MG63 (cell line): Measurements from ENCODE around the gene PKD1L1. TPM values are rescaled to one million over a fixed set of nuclear protein-coding genes. Genes with fewer than 3 reads are reported as not detected.

Experiments
- DNase-seq: peaks from one replicate; pipeline ENCODE4 v3.0.0-alpha.2; 2020
- H3K27me3 ChIP-seq: fragments of 250-450 bp; sonication (Bioruptor Pico); 2 replicates; pipeline ENCODE4 v1.5.1; 2020; ENCODE audit warnings: mild to moderate bottlenecking, moderate library complexity
- H3K36me3 ChIP-seq: fragments of 250-450 bp; sonication (Bioruptor Pico); 2 replicates; pipeline ENCODE4 v1.5.1; 2020; ENCODE audit warnings: mild to moderate bottlenecking, moderate library complexity
- H3K4me3 ChIP-seq: fragments of 250-450 bp; sonication (Bioruptor Pico); 2 replicates; pipeline ENCODE4 v1.5.1; 2020; ENCODE audit warnings: mild to moderate bottlenecking, moderate library complexity
- H3K9me3 ChIP-seq: fragments of 250-450 bp; sonication (Bioruptor Pico); 2 replicates; pipeline ENCODE4 v1.5.1; 2020; ENCODE audit warnings: mild to moderate bottlenecking, moderate library complexity
- total RNA-seq: library from RNA; depleted of rRNA; stranded (reverse); fragments of >200 nt; shearing (Covaris generic); gene quantifications from 2 replicates; pipeline ENCODE4 v1.2.3, GENCODE V29; 2014; ENCODE audit warnings: low replicate concordance; rRNA removed

The PKD1L1 gene
- total RNA-seq, 1 experiment from 2014 or later: 0.13 TPM

DNA sequence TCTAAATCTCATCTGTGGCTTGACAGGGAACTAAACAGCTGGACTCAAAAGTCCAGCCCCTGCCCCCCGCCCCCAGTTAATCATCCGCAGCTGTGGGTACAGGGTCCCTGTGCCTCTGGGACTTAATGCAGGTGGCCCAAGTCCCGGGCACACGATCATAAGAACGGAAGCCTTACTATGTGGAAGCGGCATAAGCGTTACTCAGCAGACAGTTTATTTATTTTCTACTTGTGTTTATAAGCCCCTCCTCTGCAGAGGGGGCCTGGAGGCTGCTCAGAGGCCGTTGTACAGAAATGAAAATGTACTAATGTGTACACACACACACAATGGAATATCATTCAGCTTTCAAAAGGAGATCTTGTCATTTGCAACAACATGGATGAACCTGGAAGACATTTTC is 208.4 kb downstream of the PKD1L1 start:
- no peaks in the 10 kb centered on the region for H3K9me3 ChIP-seq
- H3K4me3 ChIP-seq: no peak overlapping the region
- no peaks in the 10 kb centered on the region for H3K27me3 ChIP-seq
- H3K36me3 ChIP-seq: no peaks in the 10 kb centered on the region
- no peak for DNase-seq

DNA sequence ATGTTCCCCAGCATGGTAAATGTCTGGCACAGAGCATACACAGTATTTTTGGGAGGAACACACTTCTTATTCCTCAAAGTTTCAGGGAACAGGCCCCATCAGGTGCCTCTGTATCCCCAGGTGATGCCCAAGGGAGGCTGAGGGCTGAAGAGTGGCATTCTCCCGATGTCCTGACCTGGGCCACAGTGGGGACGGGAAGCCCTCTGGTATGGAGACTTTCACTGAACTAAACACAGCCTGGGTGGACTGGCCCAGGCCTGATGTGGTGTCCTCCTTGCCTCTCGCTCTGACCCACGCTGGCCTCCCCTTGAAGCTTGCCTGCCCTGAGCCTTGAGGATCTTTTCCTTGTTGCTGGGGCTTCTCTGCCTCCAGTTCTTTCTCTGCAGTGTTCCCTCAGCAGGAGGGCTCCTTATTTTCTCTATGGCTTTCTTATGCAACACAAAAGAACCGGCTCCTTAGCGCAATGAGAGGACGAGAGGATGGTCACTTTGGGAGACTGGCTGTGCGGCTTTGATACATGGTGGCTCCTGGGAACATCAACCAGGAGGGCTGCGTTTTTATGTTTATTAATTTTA is 208.9 kb downstream of the PKD1L1 start:
- H3K4me3 ChIP-seq: no peak overlapping the region
- no peaks in the 10 kb centered on the region for H3K36me3 ChIP-seq
- no peak for DNase-seq
- H3K9me3 ChIP-seq: no peaks in the 10 kb centered on the region
- H3K27me3 ChIP-seq: no peaks in the 10 kb centered on the region

DNA sequence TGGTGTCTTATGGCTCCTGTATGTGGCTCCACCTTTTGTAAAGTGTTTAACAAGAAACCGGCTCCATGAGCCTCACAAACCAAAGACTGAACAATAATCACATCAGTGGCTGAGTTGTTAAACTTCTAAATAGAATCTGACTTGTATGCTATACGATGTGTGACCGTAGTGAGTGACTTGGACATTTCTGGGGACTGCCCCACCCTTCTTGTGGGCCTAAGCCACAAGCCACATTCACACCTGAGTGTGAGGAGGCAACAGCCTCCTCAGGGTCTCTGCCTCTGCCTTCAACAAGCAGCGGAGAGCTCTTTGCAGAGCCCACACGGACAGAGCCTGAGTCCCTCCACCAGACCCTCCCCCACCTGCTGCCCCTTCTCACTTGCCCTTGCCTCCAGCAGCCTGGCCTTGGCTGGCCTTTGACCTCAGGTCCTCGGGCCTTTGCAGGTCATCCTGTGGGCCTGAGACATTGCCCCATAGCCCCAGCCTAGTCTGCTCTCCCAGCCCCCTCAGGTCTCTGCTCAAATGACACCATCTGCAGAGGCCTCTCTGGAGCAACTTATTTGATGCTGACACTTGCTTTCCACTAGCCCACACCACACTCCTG is 209.6 kb downstream of the PKD1L1 start:
- no peak for DNase-seq
- Histone ChIP-seq H3K27me3 (no peaks in the 10 kb centered on the region), H3K9me3 (no peaks in the 10 kb centered on the region), H3K36me3 (no peaks in the 10 kb centered on the region), H3K4me3 (no peak overlapping the region)

DNA sequence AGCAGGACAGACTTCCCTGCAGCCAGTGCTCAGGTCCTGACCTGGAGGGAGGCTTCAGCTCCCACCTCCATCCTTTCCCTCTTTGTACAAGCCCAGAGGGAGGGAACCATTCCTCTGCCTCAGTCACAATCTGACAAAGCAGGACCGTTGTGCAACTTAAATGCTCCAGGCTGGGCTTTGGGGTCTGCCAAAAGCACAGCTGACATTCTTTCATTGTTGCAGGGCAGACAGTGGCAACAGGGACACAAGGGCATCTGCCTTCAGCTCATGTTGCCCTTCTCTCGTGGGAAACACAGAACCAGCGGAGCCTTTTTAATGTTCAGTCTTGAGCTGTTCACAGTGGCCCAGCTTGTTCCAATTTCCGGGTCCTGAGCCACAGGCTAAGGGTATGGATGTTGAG is 210.7 kb downstream of the PKD1L1 start:
- DNase-seq: no peak
- no peak overlapping the region for H3K4me3 ChIP-seq
- no peaks in the 10 kb centered on the region for H3K36me3 ChIP-seq
- no peaks in the 10 kb centered on the region for H3K9me3 ChIP-seq
- no peaks in the 10 kb centered on the region for H3K27me3 ChIP-seq

DNA sequence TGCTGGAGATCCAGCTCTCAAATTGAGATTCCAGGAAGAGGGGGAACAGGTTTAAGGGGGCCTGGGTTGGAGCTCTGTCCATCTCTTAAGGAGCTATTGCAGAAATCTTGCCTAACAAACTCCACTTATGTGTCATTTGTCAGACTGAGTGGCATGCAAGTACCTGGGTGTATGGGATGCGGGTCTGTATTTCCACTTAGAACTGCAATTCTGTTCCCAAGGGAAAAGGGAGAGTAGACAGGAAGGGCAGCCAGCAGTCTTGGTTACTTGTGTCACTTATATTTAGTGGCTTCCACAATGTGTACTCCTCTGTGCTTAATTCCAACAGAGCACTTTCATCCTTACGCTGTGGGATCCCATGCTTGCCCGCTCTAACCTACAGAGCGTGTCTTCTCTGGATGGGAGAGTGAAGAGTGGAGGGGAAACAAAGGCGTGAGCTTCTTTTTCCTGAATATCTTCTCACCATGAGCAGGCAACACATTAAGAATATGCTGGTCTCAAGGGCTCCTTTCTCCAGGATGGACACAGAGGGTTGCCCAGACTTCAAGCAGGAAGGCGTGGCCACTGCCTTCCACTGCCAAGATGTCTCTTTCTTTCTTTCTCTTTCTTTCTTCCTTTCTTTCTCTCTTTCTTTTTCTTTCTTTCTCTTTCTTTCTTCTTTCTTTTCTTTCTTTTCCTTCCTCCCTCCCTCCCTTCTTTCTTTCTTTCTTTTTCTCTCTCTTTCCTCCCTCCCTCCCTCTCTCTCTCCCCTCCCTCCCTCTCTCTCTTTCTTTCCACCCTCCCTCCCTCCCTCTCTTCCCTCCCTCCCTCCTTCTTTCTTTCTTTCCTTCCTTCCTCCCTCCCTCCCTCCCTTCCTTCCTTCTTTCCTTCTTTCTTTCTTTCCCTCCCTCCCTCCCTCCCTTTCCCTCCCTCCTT is 212.6 kb downstream of the PKD1L1 start:
- H3K4me3 ChIP-seq: no peak overlapping the region
- no peak for DNase-seq
- no peaks in the 10 kb centered on the region for H3K9me3 ChIP-seq
- H3K36me3 ChIP-seq: no peaks in the 10 kb centered on the region
- H3K27me3 ChIP-seq: no peaks in the 10 kb centered on the region

DNA sequence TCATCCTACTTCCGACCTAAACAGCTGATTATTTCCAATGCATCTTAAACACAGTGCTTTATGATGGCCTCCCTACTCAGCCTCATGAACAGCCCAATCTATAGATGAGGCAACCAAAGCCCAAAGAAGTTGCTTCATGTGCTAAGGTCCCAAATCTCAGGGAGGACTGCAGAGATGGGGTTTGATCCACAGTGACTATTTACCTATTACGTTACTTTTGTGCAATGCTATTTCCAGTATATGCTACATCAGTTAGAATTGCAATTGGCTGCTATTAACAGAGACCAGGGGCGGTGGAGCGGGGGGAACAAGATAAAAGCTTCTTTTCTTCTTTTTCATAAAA is 213.3 kb downstream of the PKD1L1 start:
- H3K27me3 ChIP-seq: no peaks in the 10 kb centered on the region
- H3K4me3 ChIP-seq: no peak overlapping the region
- no peak for DNase-seq
- H3K36me3 ChIP-seq: no peaks in the 10 kb centered on the region
- H3K9me3 ChIP-seq: no peaks in the 10 kb centered on the region

DNA sequence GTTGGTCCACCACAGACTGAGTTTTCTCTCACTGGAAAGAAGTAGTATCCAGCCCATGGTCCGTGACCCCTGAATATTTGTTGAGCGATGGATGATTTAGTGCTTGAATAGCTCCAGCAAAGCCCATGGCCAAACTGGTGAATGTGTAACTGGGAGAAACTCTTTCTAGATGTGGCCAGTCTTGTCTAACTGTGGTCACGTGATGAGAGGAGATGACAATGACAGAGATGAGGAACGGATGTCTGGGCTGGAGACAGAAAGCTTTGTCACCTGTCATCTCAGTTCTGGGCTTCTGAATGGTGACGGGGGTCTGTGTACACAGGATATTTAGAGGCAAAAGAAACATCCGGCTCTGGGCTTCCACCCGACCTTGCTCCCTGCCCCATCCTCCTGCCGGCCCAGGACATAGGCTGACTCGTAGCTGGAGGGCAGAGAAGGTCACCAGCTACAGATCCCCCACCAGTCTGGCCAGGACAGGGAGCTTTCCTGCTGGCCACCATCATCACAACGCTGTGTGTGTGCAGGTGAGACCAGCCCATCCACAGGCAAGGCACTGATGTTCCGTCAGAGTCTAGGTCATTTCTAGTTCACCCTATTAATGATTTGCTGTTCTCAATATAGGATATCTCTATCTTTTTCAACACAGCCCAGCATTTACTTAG is 213.8 kb downstream of the PKD1L1 start:
- Histone ChIP-seq H3K36me3 (no peaks in the 10 kb centered on the region), H3K9me3 (no peaks in the 10 kb centered on the region), H3K4me3 (no peak overlapping the region), H3K27me3 (no peaks in the 10 kb centered on the region)
- no peak for DNase-seq

DNA sequence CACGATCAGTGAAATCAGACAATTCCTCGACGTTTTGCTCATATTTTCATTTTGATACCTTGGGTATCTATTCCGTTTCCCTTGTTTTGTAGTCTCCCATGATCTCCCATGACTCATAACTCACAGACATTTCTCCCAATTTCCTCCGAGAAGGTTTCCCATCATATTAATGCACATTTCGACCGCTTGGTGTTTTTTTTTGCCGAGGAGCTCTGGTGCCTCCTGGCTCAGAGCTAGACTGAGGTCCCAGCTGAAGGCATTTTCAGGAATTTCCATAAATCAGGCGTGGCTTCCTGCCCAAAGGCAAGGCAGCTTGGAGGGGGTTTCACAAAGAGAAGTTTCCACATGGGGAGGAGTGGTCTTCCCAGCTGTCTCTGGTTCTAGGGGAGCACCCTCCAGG is 218.1 kb downstream of the PKD1L1 start:
- Histone ChIP-seq H3K9me3 (no peaks in the 10 kb centered on the region), H3K27me3 (no peaks in the 10 kb centered on the region), H3K36me3 (no peaks in the 10 kb centered on the region), H3K4me3 (no peak overlapping the region)
- no peak for DNase-seq

DNA sequence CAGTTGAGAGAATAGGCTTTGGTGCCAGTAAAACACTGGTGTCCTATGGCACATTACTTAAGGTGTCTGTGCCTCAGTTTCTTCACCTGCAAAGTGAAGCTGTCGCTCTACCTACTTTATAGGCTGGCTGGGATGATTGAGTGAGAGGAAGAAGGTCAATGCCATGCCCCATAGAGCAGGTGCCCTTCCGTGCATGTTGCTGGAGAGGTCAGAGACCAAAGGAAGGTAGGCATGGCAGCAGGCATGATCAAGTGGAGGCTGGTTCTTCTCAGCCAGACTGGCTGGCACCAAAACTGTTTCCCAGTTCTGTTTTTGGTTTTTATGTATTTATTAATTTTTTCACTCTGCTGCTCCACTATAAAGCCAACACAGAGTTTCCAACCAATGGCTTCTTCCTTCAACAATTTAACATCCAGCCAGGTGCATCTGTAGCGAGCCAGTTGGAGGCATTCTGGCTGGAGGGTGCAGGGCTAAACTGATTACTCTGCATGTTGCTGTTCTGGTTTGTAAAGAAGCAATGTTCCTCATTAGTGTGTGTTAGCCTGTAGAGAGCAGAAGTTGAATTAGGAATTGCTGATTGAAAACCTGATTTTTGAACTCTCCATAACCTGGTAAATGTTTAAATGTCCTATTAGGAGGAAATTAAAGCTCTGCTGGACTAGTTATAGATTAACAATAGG is 222.1 kb downstream of the PKD1L1 start:
- no peak overlapping the region for H3K4me3 ChIP-seq
- no peak for DNase-seq

DNA sequence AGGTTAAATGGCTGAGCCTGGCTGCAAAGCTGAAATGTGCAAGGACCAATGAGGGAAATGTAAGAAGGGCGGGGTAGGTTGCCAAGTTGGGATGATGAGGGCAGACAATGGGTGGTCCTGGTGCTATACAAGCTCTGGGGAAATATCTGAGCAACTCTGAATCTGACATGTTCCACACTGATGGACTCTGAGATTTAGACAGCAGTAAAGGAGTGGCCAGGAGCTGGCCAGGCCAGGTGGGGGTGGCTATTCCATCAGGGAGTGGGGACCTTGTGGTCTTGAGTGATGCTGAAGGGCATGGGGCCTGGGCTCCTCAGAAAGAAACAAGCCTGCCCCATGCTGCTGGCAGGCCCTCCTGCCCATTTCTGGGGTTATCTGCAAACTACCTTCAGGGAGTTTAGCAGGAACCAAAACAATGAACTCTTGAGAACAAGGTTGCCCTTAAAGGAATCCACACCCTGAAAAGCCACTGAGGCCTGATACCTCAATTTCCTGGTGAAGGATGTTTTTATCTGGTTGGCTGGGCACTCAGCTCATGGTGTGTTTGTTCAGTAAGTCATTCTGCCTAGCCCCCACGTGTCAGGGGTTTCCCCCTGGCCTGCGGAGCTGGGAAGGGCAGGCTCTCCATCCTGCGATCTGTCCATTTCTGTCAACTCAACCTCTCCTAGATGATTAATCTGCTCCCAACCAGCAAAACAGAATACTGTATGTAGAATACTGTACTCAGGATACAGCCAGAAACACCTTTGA is 223.1 kb downstream of the PKD1L1 start:
- Histone ChIP-seq H3K36me3 (no peaks in the 10 kb centered on the region), H3K27me3 (no peaks in the 10 kb centered on the region), H3K4me3 (no peak overlapping the region), H3K9me3 (no peaks in the 10 kb centered on the region)
- no peak for DNase-seq

More for the DNA sequence above, 222.1 kb downstream of the PKD1L1 start:
- H3K27me3 ChIP-seq: no peaks in the 10 kb centered on the region
- no peaks in the 10 kb centered on the region for H3K9me3 ChIP-seq
- no peaks in the 10 kb centered on the region for H3K36me3 ChIP-seq

Other genes with a start within 250 kb of the PKD1L1 start
- 3.1 and 17.7 TPM in 2 replicates for gene HUS1, start 31.1 kb upstream of the PKD1L1 start, total RNA-seq
- gene SUN3, start 80.6 kb upstream of the PKD1L1 start, total RNA-seq: not detected in 2 replicates
- 0.23 TPM in 1 of 2 replicates, not detected in the other for gene C7orf57, start 87.1 kb upstream of the PKD1L1 start, total RNA-seq
- 4.9 and 6.2 TPM in 2 replicates for gene UPP1, start 140.8 kb upstream of the PKD1L1 start, total RNA-seq
- gene ABCA13, start 223.0 kb upstream of the PKD1L1 start, total RNA-seq: not detected in 2 replicates